ENCODE results near the gene DPYSL3. TPM values are rescaled to one million over a fixed set of nuclear protein-coding genes. Genes with fewer than 3 reads are reported as not detected.

The DPYSL3 gene
- total RNA-seq, 4 donors from 2014 or later = 175 to 475 (median 290) TPM

DNA sequence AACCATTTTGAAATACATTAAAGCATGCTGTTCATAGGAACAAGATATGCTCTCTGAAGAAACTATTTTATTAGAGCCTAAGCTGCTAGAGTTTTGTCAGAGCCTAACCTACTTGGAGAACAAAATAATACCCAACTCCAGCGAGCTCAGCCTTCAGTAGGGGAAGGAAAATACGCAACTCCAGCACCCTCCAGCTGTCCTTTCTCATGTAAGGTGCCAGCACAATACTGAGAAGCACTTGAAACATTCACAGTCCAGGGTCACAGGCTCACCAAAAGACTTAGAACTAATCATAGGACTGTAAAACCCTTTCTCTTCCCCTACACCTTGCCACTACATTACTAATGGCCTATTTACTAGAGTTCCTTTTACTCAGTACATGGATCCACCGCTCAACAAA, 18.9 kb downstream of the DPYSL3 start:
- no peak overlapping the region for H3K4me3 ChIP-seq
- H3K36me3 ChIP-seq = no peaks in the 10 kb centered on the region
- H3K27ac ChIP-seq = peak overlapping the region; percentile 10 to 60 (median 42)
- H3K4me1 ChIP-seq = peaks cover 3 to 43% (median 7%) of the 10 kb centered on the region in 3 donors
- no peaks in the 10 kb centered on the region for H3K9me3 ChIP-seq
- H3K27me3 ChIP-seq = no peaks in the 10 kb centered on the region
- TF ChIP-seq POLR2AphosphoS5 (IDR thresholded peaks at IDR 0.05) = no peak
- no peak for TF ChIP-seq POLR2A (IDR thresholded peaks at IDR 0.05)
- no peak for TF ChIP-seq EP300 (IDR thresholded peaks at IDR 0.05)
- TF ChIP-seq, protein P1, sequence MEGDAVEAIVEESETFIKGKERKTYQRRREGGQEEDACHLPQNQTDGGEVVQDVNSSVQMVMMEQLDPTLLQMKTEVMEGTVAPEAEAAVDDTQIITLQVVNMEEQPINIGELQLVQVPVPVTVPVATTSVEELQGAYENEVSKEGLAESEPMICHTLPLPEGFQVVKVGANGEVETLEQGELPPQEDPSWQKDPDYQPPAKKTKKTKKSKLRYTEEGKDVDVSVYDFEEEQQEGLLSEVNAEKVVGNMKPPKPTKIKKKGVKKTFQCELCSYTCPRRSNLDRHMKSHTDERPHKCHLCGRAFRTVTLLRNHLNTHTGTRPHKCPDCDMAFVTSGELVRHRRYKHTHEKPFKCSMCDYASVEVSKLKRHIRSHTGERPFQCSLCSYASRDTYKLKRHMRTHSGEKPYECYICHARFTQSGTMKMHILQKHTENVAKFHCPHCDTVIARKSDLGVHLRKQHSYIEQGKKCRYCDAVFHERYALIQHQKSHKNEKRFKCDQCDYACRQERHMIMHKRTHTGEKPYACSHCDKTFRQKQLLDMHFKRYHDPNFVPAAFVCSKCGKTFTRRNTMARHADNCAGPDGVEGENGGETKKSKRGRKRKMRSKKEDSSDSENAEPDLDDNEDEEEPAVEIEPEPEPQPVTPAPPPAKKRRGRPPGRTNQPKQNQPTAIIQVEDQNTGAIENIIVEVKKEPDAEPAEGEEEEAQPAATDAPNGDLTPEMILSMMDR (IDR thresholded peaks at IDR 0.05) = no peak
- 62 to 75% methylated on average over 2 to 3 of the region's 3 CpGs for WGBS, 2 donors (ENCODE audit: low coverage in 1 of 2)
- peak; percentile 60 for ATAC-seq

DNA sequence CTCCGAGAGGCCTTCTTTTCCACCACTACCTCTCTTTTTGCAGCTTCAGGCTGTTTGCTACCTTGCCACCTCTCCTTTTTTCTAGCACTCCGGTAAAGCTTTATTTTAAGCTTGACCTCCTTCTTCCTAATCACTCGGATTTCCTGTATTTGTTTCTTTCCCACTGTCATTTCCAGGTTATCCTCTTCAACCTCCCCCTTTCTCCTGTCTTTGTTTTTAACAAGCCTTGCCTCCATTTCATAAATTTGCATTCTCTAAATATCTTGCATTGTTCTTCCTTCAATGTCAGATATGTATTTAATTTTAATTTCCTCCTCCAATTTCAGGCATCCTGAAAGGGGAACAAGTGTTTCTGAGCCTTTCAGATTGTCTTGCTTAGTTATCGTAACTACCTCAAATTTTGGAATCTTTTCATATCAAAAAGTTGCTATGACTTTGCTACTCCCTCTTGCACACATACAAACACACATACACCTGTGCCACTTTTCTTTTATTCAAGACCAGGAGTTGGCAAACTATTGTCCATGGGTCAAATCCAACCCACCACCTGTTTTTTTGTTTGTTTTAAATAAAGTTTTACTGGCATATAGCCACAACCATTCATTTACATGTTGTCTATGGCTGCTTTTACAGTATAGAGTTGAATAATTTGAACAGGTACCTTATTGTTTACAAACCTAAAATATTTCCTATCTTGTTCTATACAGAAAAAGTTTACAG, 22.7 kb downstream of the DPYSL3 start:
- Histone ChIP-seq H3K4me3 (no peak overlapping the region), H3K27ac (peak overlapping the region; percentile 34 to 55 (median 48)), H3K4me1 (peaks cover 7 to 73% (median 26%) of the 10 kb centered on the region in 3 donors), H3K27me3 (no peaks in the 10 kb centered on the region), H3K9me3 (no peaks in the 10 kb centered on the region), H3K36me3 (no peaks in the 10 kb centered on the region)
- WGBS, 2 donors (ENCODE audit: low coverage in 1 of 2) = 39 to 40% methylated on average over 2 to 4 of the region's 4 CpGs
- TF ChIP-seq EP300 (IDR thresholded peaks at IDR 0.05) (no peak), POLR2A (IDR thresholded peaks at IDR 0.05) (no peak), POLR2AphosphoS5 (IDR thresholded peaks at IDR 0.05) (no peak)
- TF ChIP-seq, protein P1 (IDR thresholded peaks at IDR 0.05) = no peak
- ATAC-seq = no peak

DNA sequence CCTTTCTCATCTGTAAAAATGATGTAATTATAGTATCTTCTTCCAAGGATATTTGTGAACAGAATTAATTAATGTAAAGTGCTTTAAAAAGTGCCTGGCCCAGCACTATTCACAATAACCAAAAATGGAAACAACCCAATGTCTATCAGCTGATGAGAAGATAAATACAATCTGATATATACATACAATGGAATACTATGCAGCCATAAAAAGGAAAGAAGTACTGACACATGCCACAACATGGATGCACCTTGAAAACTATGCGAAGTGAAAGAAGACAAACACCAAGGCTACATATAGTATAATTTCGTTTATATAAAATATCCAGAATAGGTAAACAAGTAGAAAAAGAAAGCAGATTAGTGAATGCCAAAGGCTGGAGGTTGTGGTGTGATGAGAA, 24.1 kb downstream of the DPYSL3 start:
- Histone ChIP-seq H3K4me3 (no peak overlapping the region), H3K4me1 (peaks cover 7 to 79% (median 29%) of the 10 kb centered on the region in 3 donors), H3K36me3 (no peaks in the 10 kb centered on the region), H3K27ac (peak overlapping the region; percentile 82 to 91 (median 84)), H3K27me3 (no peaks in the 10 kb centered on the region), H3K9me3 (no peaks in the 10 kb centered on the region)
- TF ChIP-seq, protein P1 (IDR thresholded peaks at IDR 0.05) = no peak
- TF ChIP-seq POLR2AphosphoS5 (IDR thresholded peaks at IDR 0.05) = no peak
- TF ChIP-seq EP300 (IDR thresholded peaks at IDR 0.05) = no peak
- TF ChIP-seq POLR2A (IDR thresholded peaks at IDR 0.05) = no peak
- 97 to 100% methylated on average over 2 of the region's 2 CpGs for WGBS, 2 donors (ENCODE audit: low coverage in 1 of 2)
- ATAC-seq = no peak

DNA sequence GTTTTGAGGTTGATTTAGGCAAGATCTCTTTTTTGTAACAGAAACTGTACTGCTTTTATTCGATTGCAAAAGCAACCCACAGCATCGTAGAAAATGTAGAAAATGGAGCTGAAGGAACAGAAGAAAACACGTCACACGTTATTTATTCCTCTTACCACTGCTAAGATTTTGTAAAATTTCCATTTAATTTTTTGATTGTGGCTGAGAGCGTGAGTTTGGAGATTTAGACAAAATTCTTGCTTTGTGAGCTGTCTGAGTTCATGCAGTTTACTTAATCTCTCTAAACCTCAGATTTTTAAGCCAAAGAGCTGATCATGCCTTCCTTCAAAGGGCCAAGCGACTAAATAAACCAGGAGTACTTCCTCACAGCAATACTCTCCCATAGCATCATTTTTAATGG, 24.8 kb downstream of the DPYSL3 start:
- H3K4me1 ChIP-seq = peaks cover 7 to 74% (median 29%) of the 10 kb centered on the region in 3 donors
- no peak for ATAC-seq
- no peak for TF ChIP-seq POLR2A (IDR thresholded peaks at IDR 0.05)
- TF ChIP-seq EP300 (IDR thresholded peaks at IDR 0.05) = no peak
- TF ChIP-seq, protein P1 (IDR thresholded peaks at IDR 0.05) = no peak
- no peak for TF ChIP-seq POLR2AphosphoS5 (IDR thresholded peaks at IDR 0.05)
- no peaks in the 10 kb centered on the region for H3K27me3 ChIP-seq
- H3K4me3 ChIP-seq = no peak overlapping the region
- H3K9me3 ChIP-seq = no peaks in the 10 kb centered on the region
- WGBS, 2 donors (ENCODE audit: low coverage in 1 of 2) = 43 to 51% methylated on average over 6 of the region's 6 CpGs
- no peaks in the 10 kb centered on the region for H3K36me3 ChIP-seq
- H3K27ac ChIP-seq = peak overlapping the region; percentile 82 to 91 (median 84)

DNA sequence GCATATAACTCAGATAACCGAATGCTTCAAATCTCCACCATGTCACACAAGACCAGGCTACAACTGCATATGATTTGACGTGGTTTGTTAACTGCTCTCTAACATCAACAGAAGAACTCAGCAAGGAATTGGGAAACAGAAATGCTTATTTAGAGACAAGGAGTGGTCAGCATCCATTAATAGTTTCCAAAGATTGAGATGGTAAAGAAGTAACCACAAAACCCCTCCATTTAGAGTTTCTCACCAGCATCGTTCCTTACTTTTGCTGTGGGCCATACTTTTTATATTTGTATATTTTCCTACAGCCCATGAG, 25.2 kb downstream of the DPYSL3 start:
- WGBS, 2 donors (ENCODE audit: low coverage in 1 of 2) = 6 to 10% methylated on average over 3 of the region's 3 CpGs
- TF ChIP-seq, protein P1 (IDR thresholded peaks at IDR 0.05) = no peak
- TF ChIP-seq POLR2AphosphoS5 (IDR thresholded peaks at IDR 0.05) (no peak), POLR2A (IDR thresholded peaks at IDR 0.05) (no peak)
- peaks cover 10 to 74% (median 29%) of the 10 kb centered on the region in 3 donors for H3K4me1 ChIP-seq
- ATAC-seq = peak; percentile 20
- no peaks in the 10 kb centered on the region for H3K27me3 ChIP-seq
- H3K36me3 ChIP-seq = no peaks in the 10 kb centered on the region
- no peak overlapping the region for H3K4me3 ChIP-seq
- no peaks in the 10 kb centered on the region for H3K9me3 ChIP-seq
- H3K27ac ChIP-seq = peak overlapping the region; percentile 82 to 91 (median 84)

All from gastroesophageal sphincter (tissue), 4 donors.